Neuronal stem cell (in vitro differentiated cells): ENCODE data around the gene NEK2.

ENCODE experiments used
- DNase-seq: peaks from one replicate; pipeline ENCODE4 v3.0.0-alpha.2; 2013; ENCODE audit warnings: low spot score
- H2AFZ ChIP-seq: one replicate; pipeline ENCODE4 v1.6.1; 2013; ENCODE audit warnings: mild to moderate bottlenecking, low read length, inconsistent platforms
- H2AK5ac ChIP-seq: 2 replicates; pipeline ENCODE4 v1.6.1; 2013; ENCODE audit warnings: low read depth, mild to moderate bottlenecking, inconsistent platforms, low read length, moderate library complexity, mixed read lengths
- H2BK120ac ChIP-seq: 2 replicates; pipeline ENCODE4 v1.6.1; 2013; ENCODE audit warnings: low read depth, mild to moderate bottlenecking, inconsistent platforms, low read length, moderate library complexity, mixed read lengths
- H2BK12ac ChIP-seq: one replicate; pipeline ENCODE4 v1.6.1; 2013; ENCODE audit warnings: low read length, inconsistent platforms
- H2BK15ac ChIP-seq: 2 replicates; pipeline ENCODE4 v1.6.1; 2013; ENCODE audit warnings: mild to moderate bottlenecking, low read length, inconsistent platforms, mixed read lengths
- H2BK5ac ChIP-seq: one replicate; pipeline ENCODE4 v1.6.1; 2013; ENCODE audit warnings: inconsistent platforms, mild to moderate bottlenecking, low read length, moderate library complexity
- H3K14ac ChIP-seq: one replicate; pipeline ENCODE4 v1.6.1; 2013; ENCODE audit warnings: low read length, inconsistent platforms
- H3K18ac ChIP-seq: 2 replicates; pipeline ENCODE4 v1.6.1; 2013; ENCODE audit warnings: low read length, inconsistent platforms
- H3K23ac ChIP-seq: 2 replicates; pipeline ENCODE4 v1.6.1; 2013; ENCODE audit warnings: low read depth, mild to moderate bottlenecking, mixed read lengths, low read length, inconsistent platforms; ENCODE audit not compliant: poor library complexity
- H3K27ac ChIP-seq: replicated peaks from 3 replicates; pipeline ENCODE4 v1.5.1; 2013; ENCODE audit warnings: low read length, inconsistent platforms
- H3K27me3 ChIP-seq, 3 experiments: 2 replicates each; pipeline ENCODE4 v1.6.1; 2013; ENCODE audit warnings: low read length in 3 of 3, mild to moderate bottlenecking in 2 of 3, inconsistent platforms in 1 of 3, low read depth in 1 of 3, mixed read lengths in 1 of 3, moderate library complexity in 1 of 3; ENCODE audit not compliant: control insufficient read depth in 3 of 3, insufficient read depth in 3 of 3
- H3K36me3 ChIP-seq, 2 donors: replicated peaks in 1 of 2; 2 replicates each; pipeline ENCODE4 v1.6.1; 2013; ENCODE audit warnings: low read length in 2 of 2; ENCODE audit not compliant: control insufficient read depth in 2 of 2, insufficient read depth in 2 of 2
- H3K4ac ChIP-seq: 2 replicates; pipeline ENCODE4 v1.6.1; 2013; ENCODE audit warnings: inconsistent platforms, mild to moderate bottlenecking, low read length, moderate library complexity
- H3K4me1 ChIP-seq, 2 donors: 1 replicate in 1 of 2; 2 replicates in 1 of 2; pipeline ENCODE4 v1.6.1; 2013; ENCODE audit warnings: low read length in 2 of 2, low read depth in 1 of 2; ENCODE audit not compliant: control insufficient read depth in 2 of 2, insufficient read depth in 1 of 2
- H3K4me2 ChIP-seq: one replicate; pipeline ENCODE4 v1.6.1; 2013; ENCODE audit warnings: mild to moderate bottlenecking, low read length, inconsistent platforms; ENCODE audit not compliant: insufficient read depth, poor library complexity, severe bottlenecking
- H3K4me3 ChIP-seq, 2 donors: 2 replicates each; pipeline ENCODE4 v1.5.1; 2013; ENCODE audit warnings: low read length in 2 of 2, mild to moderate bottlenecking in 2 of 2, inconsistent platforms in 1 of 2, moderate library complexity in 1 of 2
- H3K79me1 ChIP-seq: one replicate; pipeline ENCODE4 v1.6.1; 2013; ENCODE audit warnings: low read depth, mild to moderate bottlenecking, inconsistent platforms, low read length, moderate library complexity
- H3K9ac ChIP-seq: one replicate; pipeline ENCODE4 v1.6.1; 2013; ENCODE audit warnings: mild to moderate bottlenecking, low read depth, low read length, inconsistent platforms; ENCODE audit not compliant: poor library complexity
- H3K9me3 ChIP-seq, 2 donors: replicated peaks in 1 of 2; 2 replicates each; pipeline versions ENCODE3 to v1.6.1; 2013; ENCODE audit warnings: low read length in 2 of 2, mild to moderate bottlenecking in 2 of 2, inconsistent platforms in 1 of 2, low read depth in 1 of 2, mixed read lengths in 1 of 2, moderate library complexity in 1 of 2; ENCODE audit not compliant: control insufficient read depth in 2 of 2, insufficient read depth in 1 of 2
- H4K8ac ChIP-seq: one replicate; pipeline ENCODE4 v1.6.1; 2013; ENCODE audit warnings: low read depth, mild to moderate bottlenecking, inconsistent platforms, low read length, moderate library complexity
- H4K91ac ChIP-seq: one replicate; pipeline ENCODE4 v1.6.1; 2013; ENCODE audit warnings: low read length, low read depth, mild to moderate bottlenecking, inconsistent platforms; ENCODE audit not compliant: poor library complexity
- WGBS, 2 donors: extraction: QIAGEN DNeasy Blood & Tissue Kit; methylation state at CpG; one replicate each; pipeline ENCODE4 v1.1.7; 2013; ENCODE audit warnings: missing lambda C conversion rate in 2 of 2, mixed read lengths in 1 of 2; ENCODE audit not compliant: insufficient read length in 2 of 2, insufficient replicate concordance in 1 of 2; ENCODE audit errors: extremely low coverage in 2 of 2; 5-methylcytosine and 5-hydroxymethylcytosine counted together

The NEK2 gene

GRCh38 chr1:211708006-211708405, 32.6 kb upstream of the NEK2 start:
- H3K4ac ChIP-seq = no peak overlapping the region
- H3K27ac ChIP-seq = no peak overlapping the region
- H2BK15ac ChIP-seq = no peak overlapping the region
- WGBS, 2 donors = no CpG with 5 or more reads among the region's 6 CpGs
- no peak overlapping the region for H3K4me3 ChIP-seq
- no peaks in the 10 kb centered on the region for H3K79me1 ChIP-seq
- H2BK12ac ChIP-seq = no peak overlapping the region
- DNase-seq = no peak
- no peak overlapping the region for H3K14ac ChIP-seq
- no peak overlapping the region for H3K23ac ChIP-seq
- no peak overlapping the region for H2BK120ac ChIP-seq
- H3K4me2 ChIP-seq = no peak overlapping the region
- no peaks in the 10 kb centered on the region for H3K36me3 ChIP-seq
- no peaks in the 10 kb centered on the region for H3K9me3 ChIP-seq
- H2AFZ ChIP-seq = no peak overlapping the region
- no peak overlapping the region for H2BK5ac ChIP-seq
- H3K18ac ChIP-seq = no peak overlapping the region
- H3K4me1 ChIP-seq = no peaks in the 10 kb centered on the region
- no peak overlapping the region for H4K91ac ChIP-seq
- no peak overlapping the region for H2AK5ac ChIP-seq
- no peak overlapping the region for H4K8ac ChIP-seq
- no peak overlapping the region for H3K9ac ChIP-seq
- H3K27me3 ChIP-seq = peaks cover 0 to 20% (median 0%) of the 10 kb centered on the region in 3 experiments

- Histone ChIP-seq H3K27me3 (peaks cover 0 to 42% (median 0%) of the 10 kb centered on the region in 3 experiments), H4K91ac (no peak overlapping the region), H2AK5ac (no peak overlapping the region), H3K14ac (no peak overlapping the region), H3K4me3 (no peak overlapping the region), H3K23ac (no peak overlapping the region), H4K8ac (no peak overlapping the region), H3K9me3 (no peaks in the 10 kb centered on the region), H2BK12ac (no peak overlapping the region), H2BK5ac (no peak overlapping the region), H3K4me2 (no peak overlapping the region), H3K27ac (no peak overlapping the region), H2BK15ac (no peak overlapping the region), H3K18ac (no peak overlapping the region), H3K9ac (no peak overlapping the region), H3K4me1 (no peaks in the 10 kb centered on the region), H3K4ac (no peak overlapping the region), H3K79me1 (no peaks in the 10 kb centered on the region), H3K36me3 (no peaks in the 10 kb centered on the region), H2BK120ac (no peak overlapping the region), H2AFZ (no peak overlapping the region)
- no CpG with 5 or more reads among the region's 6 CpGs for WGBS, 2 donors
- no peak for DNase-seq
These were observed 30.2 kb upstream of the NEK2 start for GRCh38 chr1:211705467-211706091.

- Histone ChIP-seq H4K91ac (no peak overlapping the region), H3K9ac (no peak overlapping the region), H3K9me3 (no peaks in the 10 kb centered on the region), H3K36me3 (no peaks in the 10 kb centered on the region), H3K4me2 (no peak overlapping the region), H3K23ac (no peak overlapping the region), H3K79me1 (no peaks in the 10 kb centered on the region), H2BK120ac (no peak overlapping the region), H2BK15ac (no peak overlapping the region), H3K4ac (no peak overlapping the region), H4K8ac (no peak overlapping the region), H2BK12ac (no peak overlapping the region), H2AFZ (no peak overlapping the region), H2AK5ac (no peak overlapping the region), H3K4me1 (no peaks in the 10 kb centered on the region), H3K14ac (no peak overlapping the region), H3K4me3 (no peak overlapping the region), H2BK5ac (no peak overlapping the region), H3K18ac (no peak overlapping the region), H3K27ac (no peak overlapping the region), H3K27me3 (peaks cover 0 to 50% (median 0%) of the 10 kb centered on the region in 3 experiments)
- DNase-seq = no peak
- no CpG with 5 or more reads among the region's 3 CpGs for WGBS, 2 donors
These were observed 29.1 kb upstream of the NEK2 start for GRCh38 chr1:211704543-211704942.

GRCh38 chr1:211703812-211704537, 28.6 kb upstream of the NEK2 start:
- no peak overlapping the region for H4K91ac ChIP-seq
- H2BK12ac ChIP-seq = no peak overlapping the region
- no peak overlapping the region for H2AFZ ChIP-seq
- H2BK5ac ChIP-seq = no peak overlapping the region
- H2AK5ac ChIP-seq = no peak overlapping the region
- H2BK120ac ChIP-seq = no peak overlapping the region
- H3K4me3 ChIP-seq = no peak overlapping the region
- no peaks in the 10 kb centered on the region for H3K79me1 ChIP-seq
- no peak overlapping the region for H2BK15ac ChIP-seq
- no peaks in the 10 kb centered on the region for H3K36me3 ChIP-seq
- no peaks in the 10 kb centered on the region for H3K4me1 ChIP-seq
- H4K8ac ChIP-seq = no peak overlapping the region
- H3K9me3 ChIP-seq = no peaks in the 10 kb centered on the region
- WGBS, 2 donors = no CpG with 5 or more reads among the region's 11 CpGs
- no peak for DNase-seq
- no peak overlapping the region for H3K23ac ChIP-seq
- no peak overlapping the region for H3K18ac ChIP-seq
- H3K27ac ChIP-seq = no peak overlapping the region
- no peak overlapping the region for H3K4ac ChIP-seq
- peaks cover 0 to 56% (median 5%) of the 10 kb centered on the region in 3 experiments for H3K27me3 ChIP-seq
- H3K4me2 ChIP-seq = no peak overlapping the region
- H3K14ac ChIP-seq = no peak overlapping the region
- no peak overlapping the region for H3K9ac ChIP-seq
